Astrocyte of the cerebellum (primary cell): ENCODE results near the gene CMTM5.
"Not testable (repeated sequence)": the region's sequence is repeated elsewhere in the genome, so short reads cannot be mapped to it uniquely, and the experiment has no call there.

ENCODE experiments used
- DNase-seq: peaks from one replicate; pipeline ENCODE4 v3.0.0-alpha.2; 2011; ENCODE audit warnings: low read depth
- H3K4me3 ChIP-seq: 2 replicates; pipeline ENCODE4 v1.5.1; 2011; ENCODE audit warnings: mild to moderate bottlenecking, low read depth, low read length, moderate library complexity
- in situ Hi-C: cut with HindIII; loops from 2 replicates; pipeline ENCODE4 v1.10.0; 2017; ENCODE audit warnings: low sequenced_read_pairs
- TF ChIP-seq, protein P1 (sequence below): IDR thresholded peaks from 2 replicates; pipeline ENCODE4 v1.5.1; 2012; ENCODE audit warnings: low read length, low read depth, moderate library complexity, mild to moderate bottlenecking; ENCODE audit errors: missing control alignments

The CMTM5 gene

DNA sequence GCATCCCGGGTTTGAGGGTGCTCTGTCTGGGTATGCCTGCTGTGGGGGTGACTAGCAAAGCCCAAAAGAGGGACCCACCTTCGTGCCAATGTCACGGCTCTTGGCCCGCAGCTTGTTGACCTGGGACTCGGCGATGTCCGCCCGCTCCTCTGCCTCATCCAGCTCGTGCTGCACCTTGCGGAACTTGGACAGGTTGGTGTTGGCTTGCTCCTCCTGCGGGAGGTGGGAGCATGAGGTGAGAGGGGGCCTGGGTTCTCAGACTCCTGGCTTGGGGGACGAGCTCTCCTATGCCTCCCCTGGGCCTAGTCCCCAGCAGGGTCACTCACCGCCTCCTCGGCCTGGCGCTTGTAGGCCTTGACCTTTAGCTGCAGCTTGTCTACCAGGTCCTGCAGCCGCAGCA, 36.8 kb downstream of the CMTM5 start:
- no peak overlapping the region for H3K4me3 ChIP-seq
- in situ Hi-C loops = no loop called here
- TF ChIP-seq, protein P1, sequence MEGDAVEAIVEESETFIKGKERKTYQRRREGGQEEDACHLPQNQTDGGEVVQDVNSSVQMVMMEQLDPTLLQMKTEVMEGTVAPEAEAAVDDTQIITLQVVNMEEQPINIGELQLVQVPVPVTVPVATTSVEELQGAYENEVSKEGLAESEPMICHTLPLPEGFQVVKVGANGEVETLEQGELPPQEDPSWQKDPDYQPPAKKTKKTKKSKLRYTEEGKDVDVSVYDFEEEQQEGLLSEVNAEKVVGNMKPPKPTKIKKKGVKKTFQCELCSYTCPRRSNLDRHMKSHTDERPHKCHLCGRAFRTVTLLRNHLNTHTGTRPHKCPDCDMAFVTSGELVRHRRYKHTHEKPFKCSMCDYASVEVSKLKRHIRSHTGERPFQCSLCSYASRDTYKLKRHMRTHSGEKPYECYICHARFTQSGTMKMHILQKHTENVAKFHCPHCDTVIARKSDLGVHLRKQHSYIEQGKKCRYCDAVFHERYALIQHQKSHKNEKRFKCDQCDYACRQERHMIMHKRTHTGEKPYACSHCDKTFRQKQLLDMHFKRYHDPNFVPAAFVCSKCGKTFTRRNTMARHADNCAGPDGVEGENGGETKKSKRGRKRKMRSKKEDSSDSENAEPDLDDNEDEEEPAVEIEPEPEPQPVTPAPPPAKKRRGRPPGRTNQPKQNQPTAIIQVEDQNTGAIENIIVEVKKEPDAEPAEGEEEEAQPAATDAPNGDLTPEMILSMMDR = no peak
- no peak for DNase-seq

GRCh38 chr14:23414254-23414653, 37.4 kb downstream of the CMTM5 start:
- DNase-seq = no peak
- no peak overlapping the region for H3K4me3 ChIP-seq
- TF ChIP-seq, protein P1 = no peak
- in situ Hi-C loops = no loop called here

DNA sequence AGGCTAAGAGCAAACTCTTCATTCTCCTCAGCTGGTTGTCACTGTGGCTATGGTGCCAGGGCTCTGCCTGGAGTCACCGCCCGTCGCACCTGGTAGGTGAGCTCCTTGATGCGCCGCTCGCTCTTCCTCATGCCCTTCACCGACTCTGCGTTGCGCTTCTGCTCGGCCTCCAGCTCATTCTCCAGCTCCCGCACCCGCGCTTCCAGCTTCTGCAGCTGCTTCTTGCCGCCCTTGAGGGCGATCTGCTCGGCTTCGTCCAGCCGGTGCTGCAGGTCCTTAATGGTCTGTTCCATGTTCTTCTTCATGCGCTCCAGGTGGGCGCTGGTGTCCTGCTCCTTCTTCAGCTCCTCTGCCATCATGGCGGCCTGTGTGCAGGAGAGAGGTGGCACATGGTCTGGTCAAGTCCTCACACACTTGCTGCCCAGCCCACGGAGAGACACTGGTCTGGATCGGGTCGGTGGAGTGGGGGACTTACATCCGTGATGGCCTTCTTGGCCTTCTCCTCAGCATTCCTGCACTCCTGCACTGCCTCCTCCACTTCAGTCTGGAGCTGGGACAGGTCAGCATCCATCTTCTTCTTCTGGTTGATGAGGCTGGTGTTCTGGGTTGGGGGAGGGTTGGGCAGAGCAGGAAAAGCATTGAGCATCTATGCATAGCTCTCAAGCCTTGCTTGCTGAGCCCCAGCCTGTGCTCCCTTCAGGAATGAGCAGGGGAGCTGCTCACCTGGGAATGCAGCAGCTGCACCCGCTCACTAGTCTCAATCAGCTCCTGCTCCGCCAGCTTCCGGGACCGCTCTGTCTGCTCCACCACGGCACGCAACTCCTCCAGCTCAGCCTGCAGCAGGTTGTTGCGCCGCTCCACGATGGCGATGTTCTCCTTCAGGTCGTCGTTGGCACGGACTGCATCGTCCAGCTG, 38.3 kb downstream of the CMTM5 start:
- no peak overlapping the region for H3K4me3 ChIP-seq
- in situ Hi-C loops = no loop called here
- no peak for DNase-seq
- TF ChIP-seq, protein P1 = no peak

- in situ Hi-C loops = no loop called here
- TF ChIP-seq, protein P1 = no peak
- H3K4me3 ChIP-seq = no peak overlapping the region
- DNase-seq = no peak
These were observed 39.3 kb downstream of the CMTM5 start for GRCh38 chr14:23415821-23416778.

- DNase-seq = no peak
- no peak overlapping the region for H3K4me3 ChIP-seq
- TF ChIP-seq, protein P1 = no peak
- in situ Hi-C loops = no loop called here
These were observed 40.0 kb downstream of the CMTM5 start for GRCh38 chr14:23416801-23417200.

- DNase-seq, in situ Hi-C loops, H3K4me3 ChIP-seq: not testable (repeated sequence)
These were observed 40.4 kb downstream of the CMTM5 start for GRCh38 chr14:23417269-23417668.
